Measurements from ENCODE around the gene TGOLN2.
"Not testable (repeated sequence)": the region's sequence is repeated elsewhere in the genome, so short reads cannot be mapped to it uniquely, and the experiment has no call there.

Gene TGOLN2

GRCh38 chr2:85367180-85367579 lies 39.4 kb upstream of the TGOLN2 start:
- no peak for DNase-seq (ENCODE audit: extremely low read depth, low read depth)
- no peak overlapping the region for H3K4me3 ChIP-seq (replicated peaks; ENCODE audit: low read depth, low read length)
- TF ChIP-seq CTCF (IDR thresholded peaks at IDR 0.05; ENCODE audit: low read depth, low read length, missing control alignments), result no peak

GRCh38 chr2:85362653-85363387 lies 35.0 kb upstream of the TGOLN2 start:
- not testable (repeated sequence) for DNase-seq (ENCODE audit: extremely low read depth, low read depth)

GRCh38 chr2:85357736-85358135 lies 29.9 kb upstream of the TGOLN2 start:
- no peak for DNase-seq (ENCODE audit: extremely low read depth, low read depth)
- no peak for TF ChIP-seq CTCF (IDR thresholded peaks at IDR 0.05; ENCODE audit: low read depth, low read length, missing control alignments)
- H3K4me3 ChIP-seq (replicated peaks; ENCODE audit: low read depth, low read length), result no peak overlapping the region

More at GRCh38 chr2:85362653-85363387, 35.0 kb upstream of the TGOLN2 start:
- not testable (repeated sequence) for H3K4me3 ChIP-seq (replicated peaks; ENCODE audit: low read depth, low read length)

- no peak for TF ChIP-seq CTCF (IDR thresholded peaks at IDR 0.05; ENCODE audit: low read depth, low read length, missing control alignments)
- H3K4me3 ChIP-seq (replicated peaks; ENCODE audit: low read depth, low read length), result no peak overlapping the region
- no peak for DNase-seq (ENCODE audit: extremely low read depth, low read depth)
These were observed 28.4 kb upstream of the TGOLN2 start for GRCh38 chr2:85356186-85356585.

GRCh38 chr2:85355521-85355920 lies 27.7 kb upstream of the TGOLN2 start:
- no peak for TF ChIP-seq CTCF (IDR thresholded peaks at IDR 0.05; ENCODE audit: low read depth, low read length, missing control alignments)
- H3K4me3 ChIP-seq (replicated peaks; ENCODE audit: low read depth, low read length), result peak overlapping the region; percentile 91
- DNase-seq (ENCODE audit: extremely low read depth, low read depth), result no peak

- H3K4me3 ChIP-seq (replicated peaks; ENCODE audit: low read depth, low read length), result peak overlapping the region; percentile 91
- no peak for TF ChIP-seq CTCF (IDR thresholded peaks at IDR 0.05; ENCODE audit: low read depth, low read length, missing control alignments)
- no peak for DNase-seq (ENCODE audit: extremely low read depth, low read depth)
These were observed 27.3 kb upstream of the TGOLN2 start for GRCh38 chr2:85355073-85355410.

- TF ChIP-seq CTCF (IDR thresholded peaks at IDR 0.05; ENCODE audit: low read depth, low read length, missing control alignments), result no peak
- DNase-seq (ENCODE audit: extremely low read depth, low read depth), result peak; percentile 99
- H3K4me3 ChIP-seq (replicated peaks; ENCODE audit: low read depth, low read length), result peak within 1 kb of the TSS; percentile 91
These were observed 26.7 kb upstream of the TGOLN2 start, which contains the start of the genes ELMOD3 and RETSAT for GRCh38 chr2:85354286-85355072. TSS of gene ELMOD3 (plus strand) at chr2:85354769. CDS start at chr2:85357199, 2,430 bp downstream. TSS of gene RETSAT (minus strand) at chr2:85354528. CDS start at chr2:85354507, 21 bp downstream.
